Natural killer cell (primary cell): ENCODE results near the gene SLC8A1. TPM values are rescaled to one million over a fixed set of nuclear protein-coding genes. Genes with fewer than 3 reads are reported as not detected.

ENCODE experiments used
- ATAC-seq, 3 donors: fragments of 150-1000 bp in 2 of 3; fragments of 200-7000 bp in 1 of 3; cut with Tn5 transposase; 1 replicate in 1 of 3; 2 replicates in 2 of 3; pipeline ENCODE4 v1.10.0; 2021; ENCODE audit warnings: mild to moderate bottlenecking in 2 of 3, moderate library complexity in 2 of 3
- DNase-seq, 2 donors: peaks; one replicate each; pipeline versions ENCODE4 v3.0.0 to v3.0.0-alpha.2; 2013 to 2021; ENCODE audit warnings: mixed read lengths in 1 of 2
- H3K27ac ChIP-seq: one replicate; pipeline ENCODE4 v1.5.1; 2013; ENCODE audit warnings: mild to moderate bottlenecking, low read length
- H3K27me3 ChIP-seq: one replicate; pipeline ENCODE4 v1.6.1; 2013; ENCODE audit warnings: low read length; ENCODE audit not compliant: control insufficient read depth, insufficient read depth
- H3K36me3 ChIP-seq: one replicate; pipeline ENCODE4 v1.6.1; 2013; ENCODE audit warnings: low read length; ENCODE audit not compliant: control insufficient read depth, insufficient read depth
- H3K4me1 ChIP-seq: one replicate; pipeline ENCODE4 v1.6.1; 2013; ENCODE audit warnings: low read length; ENCODE audit not compliant: control insufficient read depth, insufficient read depth
- H3K4me3 ChIP-seq: one replicate; pipeline ENCODE4 v1.5.1; 2013; ENCODE audit warnings: low read length
- H3K9me3 ChIP-seq: one replicate; pipeline ENCODE4 v1.6.1; 2013; ENCODE audit warnings: low read length; ENCODE audit not compliant: control insufficient read depth, insufficient read depth
- H3K27ac Mint-ChIP-seq, 2 donors: one replicate each; pipeline ENCODE4 v1.8.0; 2022; ENCODE audit warnings: mild to moderate bottlenecking in 2 of 2, mixed read lengths in 2 of 2, moderate library complexity in 1 of 2
- H3K27me3 Mint-ChIP-seq, 2 donors: one replicate each; pipeline ENCODE4 v1.8.0; 2022; ENCODE audit warnings: low read depth in 2 of 2, mixed read lengths in 2 of 2
- H3K36me3 Mint-ChIP-seq: one replicate; pipeline ENCODE4 v1.8.0; 2022; ENCODE audit warnings: mixed read lengths
- H3K4me1 Mint-ChIP-seq, 2 donors: one replicate each; pipeline ENCODE4 v1.8.0; 2022; ENCODE audit warnings: mixed read lengths in 2 of 2
- H3K4me3 Mint-ChIP-seq: one replicate; pipeline ENCODE4 v1.8.0; 2022; ENCODE audit warnings: mild to moderate bottlenecking, moderate library complexity, mixed read lengths
- H3K9me3 Mint-ChIP-seq, 2 donors: one replicate each; pipeline ENCODE4 v1.8.0; 2022; ENCODE audit warnings: mixed read lengths in 2 of 2
- WGBS: methylation state at CpG from one replicate; pipeline ENCODE4 v1.1.7; 2013; ENCODE audit warnings: missing lambda C conversion rate; ENCODE audit not compliant: insufficient coverage; 5-methylcytosine and 5-hydroxymethylcytosine counted together
- intact Hi-C: fragments of 100-400 bp; cut with micrococcal nuclease; formaldehyde crosslinking; loops from one replicate; pipeline ENCODE4 v1.14.2; 2022
- total RNA-seq, 4 donors: library from RNA; stranded (reverse); fragments of 120-200 nt in 1 of 4; gene quantifications; one replicate each; pipeline versions ENCODE4 v1.2.3 to v1.2.4, GENCODE V29; 2013 to 2022
- TF ChIP-seq, protein P1 (sequence below): fragments of 200-600 bp; IDR thresholded peaks from one replicate; pipeline ENCODE4 v1.8.0; 2022; ENCODE audit warnings: antibody characterized with exemption

The SLC8A1 gene
- total RNA-seq, 3 donors from 2014 or later (not counting 1 experiment from before 2014, with no cell fraction given) = 1.4 to 4.7 (median 3.6) TPM

DNA sequence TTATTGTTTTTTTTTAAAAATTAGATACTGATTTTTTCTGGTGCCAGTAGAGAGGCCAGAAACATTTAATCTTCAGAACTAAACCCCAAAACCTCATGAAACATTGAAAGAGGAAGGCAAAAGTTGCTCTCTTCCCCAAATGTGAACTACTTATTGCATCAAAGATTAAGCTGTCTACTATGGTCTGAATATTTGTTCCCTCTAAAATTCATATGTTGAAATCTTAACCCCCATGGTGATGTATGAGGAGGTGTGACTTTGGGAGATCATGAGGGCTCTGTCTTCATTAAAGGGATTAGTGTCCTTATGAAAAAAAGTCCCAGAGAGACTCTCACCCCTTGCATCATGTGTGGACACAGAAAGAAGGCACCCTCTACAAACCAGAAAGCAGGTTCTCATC lies 28.2 kb upstream of the SLC8A1 start:
- intact Hi-C loops = no loop called here
- H3K27me3 Mint-ChIP-seq = no peaks in the 10 kb centered on the region
- H3K9me3 ChIP-seq = no peaks in the 10 kb centered on the region
- no peak overlapping the region for H3K27ac ChIP-seq
- no peak overlapping the region for H3K27ac Mint-ChIP-seq
- H3K4me1 Mint-ChIP-seq = no peaks in the 10 kb centered on the region
- ATAC-seq = no peak
- H3K4me1 ChIP-seq = no peaks in the 10 kb centered on the region
- no peak for DNase-seq
- no peaks in the 10 kb centered on the region for H3K27me3 ChIP-seq
- H3K4me3 Mint-ChIP-seq = no peak overlapping the region
- H3K4me3 ChIP-seq = no peak overlapping the region
- H3K9me3 Mint-ChIP-seq = peaks cover 2 to 7% of the 10 kb centered on the region in 2 donors
- H3K36me3 ChIP-seq = no peaks in the 10 kb centered on the region
- TF ChIP-seq, protein P1, sequence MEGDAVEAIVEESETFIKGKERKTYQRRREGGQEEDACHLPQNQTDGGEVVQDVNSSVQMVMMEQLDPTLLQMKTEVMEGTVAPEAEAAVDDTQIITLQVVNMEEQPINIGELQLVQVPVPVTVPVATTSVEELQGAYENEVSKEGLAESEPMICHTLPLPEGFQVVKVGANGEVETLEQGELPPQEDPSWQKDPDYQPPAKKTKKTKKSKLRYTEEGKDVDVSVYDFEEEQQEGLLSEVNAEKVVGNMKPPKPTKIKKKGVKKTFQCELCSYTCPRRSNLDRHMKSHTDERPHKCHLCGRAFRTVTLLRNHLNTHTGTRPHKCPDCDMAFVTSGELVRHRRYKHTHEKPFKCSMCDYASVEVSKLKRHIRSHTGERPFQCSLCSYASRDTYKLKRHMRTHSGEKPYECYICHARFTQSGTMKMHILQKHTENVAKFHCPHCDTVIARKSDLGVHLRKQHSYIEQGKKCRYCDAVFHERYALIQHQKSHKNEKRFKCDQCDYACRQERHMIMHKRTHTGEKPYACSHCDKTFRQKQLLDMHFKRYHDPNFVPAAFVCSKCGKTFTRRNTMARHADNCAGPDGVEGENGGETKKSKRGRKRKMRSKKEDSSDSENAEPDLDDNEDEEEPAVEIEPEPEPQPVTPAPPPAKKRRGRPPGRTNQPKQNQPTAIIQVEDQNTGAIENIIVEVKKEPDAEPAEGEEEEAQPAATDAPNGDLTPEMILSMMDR = no peak
- no peaks in the 10 kb centered on the region for H3K36me3 Mint-ChIP-seq

DNA sequence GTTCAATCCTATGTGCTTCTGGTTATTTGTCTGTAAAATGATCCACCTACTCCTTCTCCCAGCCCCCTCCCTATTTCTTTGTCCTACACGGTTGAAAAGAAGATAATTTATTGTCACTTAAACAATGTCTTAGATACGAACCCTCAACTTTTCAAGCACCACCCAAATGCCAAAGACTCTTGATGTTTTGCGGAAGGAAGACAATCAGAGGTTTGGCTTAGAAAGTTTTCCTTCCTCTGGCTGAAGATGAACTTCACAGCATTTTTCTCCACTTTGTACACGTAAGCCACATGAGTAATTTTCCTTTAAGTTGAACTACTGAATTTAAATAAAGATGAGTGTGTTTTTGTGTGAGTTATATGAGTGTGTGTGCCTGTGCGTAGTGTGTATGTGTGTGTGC lies 25.5 kb upstream of the SLC8A1 start:
- H3K9me3 ChIP-seq = no peaks in the 10 kb centered on the region
- H3K4me1 Mint-ChIP-seq = no peaks in the 10 kb centered on the region
- DNase-seq (no peak), ATAC-seq (no peak)
- H3K4me3 Mint-ChIP-seq = no peak overlapping the region
- no peak overlapping the region for H3K27ac Mint-ChIP-seq
- no peaks in the 10 kb centered on the region for H3K27me3 ChIP-seq
- H3K27ac ChIP-seq = no peak overlapping the region
- no peaks in the 10 kb centered on the region for H3K36me3 ChIP-seq
- H3K36me3 Mint-ChIP-seq = no peaks in the 10 kb centered on the region
- no peak overlapping the region for H3K4me3 ChIP-seq
- 89% methylated on average over 5 of the region's 5 CpGs for WGBS
- intact Hi-C loops = no loop called here
- H3K27me3 Mint-ChIP-seq = no peaks in the 10 kb centered on the region
- TF ChIP-seq, protein P1 = no peak
- H3K4me1 ChIP-seq = no peaks in the 10 kb centered on the region
- H3K9me3 Mint-ChIP-seq = peaks cover 2 to 4% of the 10 kb centered on the region in 2 donors

DNA sequence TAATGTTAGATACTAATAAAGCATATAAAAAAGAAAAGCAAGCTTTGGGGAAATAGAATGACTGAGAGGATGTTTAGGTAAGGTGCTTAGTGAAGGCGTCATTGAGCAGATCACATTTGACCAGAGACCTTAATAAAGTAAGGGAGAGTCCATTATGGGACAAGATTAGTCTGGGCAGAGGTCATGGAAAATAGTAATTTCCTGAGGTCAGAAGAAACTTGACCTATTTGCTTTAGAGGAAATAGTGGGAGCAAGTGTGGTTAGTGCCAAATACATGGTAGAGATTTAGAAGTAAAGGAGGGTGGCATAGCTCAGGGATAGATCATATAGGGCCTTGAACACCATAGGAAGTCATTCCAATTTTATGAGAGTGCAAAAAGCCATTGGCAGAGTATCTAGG lies 24.5 kb upstream of the SLC8A1 start:
- H3K9me3 ChIP-seq = no peaks in the 10 kb centered on the region
- DNase-seq (no peak), ATAC-seq (no peak)
- Mint-ChIP-seq H3K27me3 (no peaks in the 10 kb centered on the region), H3K4me1 (no peaks in the 10 kb centered on the region), H3K36me3 (no peaks in the 10 kb centered on the region), H3K9me3 (peaks cover 2 to 6% of the 10 kb centered on the region in 2 donors), H3K4me3 (no peak overlapping the region), H3K27ac (no peak overlapping the region)
- 86% methylated on average over 1 of the region's 1 CpG for WGBS
- H3K4me3 ChIP-seq = no peak overlapping the region
- H3K27me3 ChIP-seq = no peaks in the 10 kb centered on the region
- H3K36me3 ChIP-seq = no peaks in the 10 kb centered on the region
- TF ChIP-seq, protein P1 = no peak
- intact Hi-C loops = no loop called here
- H3K4me1 ChIP-seq = no peaks in the 10 kb centered on the region
- no peak overlapping the region for H3K27ac ChIP-seq

DNA sequence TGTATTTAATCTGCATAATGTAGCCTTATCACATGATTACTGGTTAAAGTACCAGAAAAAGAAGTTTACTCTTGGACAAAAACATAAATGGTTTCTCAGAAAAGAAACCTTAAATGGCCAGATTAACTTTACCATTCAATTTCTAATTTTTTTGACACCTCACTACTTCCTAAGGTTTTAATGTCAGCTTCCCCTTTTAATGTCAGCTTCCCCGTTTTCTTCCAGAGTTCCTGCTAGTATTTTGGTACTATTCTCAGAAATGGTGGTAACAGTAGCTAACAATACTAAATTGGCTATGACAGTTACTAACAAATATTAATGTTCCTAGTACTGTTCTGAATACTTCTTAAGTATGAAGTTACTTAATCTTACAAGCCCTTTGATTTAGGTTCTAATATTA lies 22.4 kb upstream of the SLC8A1 start:
- H3K4me1 ChIP-seq = no peaks in the 10 kb centered on the region
- no peaks in the 10 kb centered on the region for H3K9me3 ChIP-seq
- H3K4me3 Mint-ChIP-seq = no peak overlapping the region
- no peaks in the 10 kb centered on the region for H3K36me3 Mint-ChIP-seq
- H3K27ac ChIP-seq = no peak overlapping the region
- whole genome bisulfite sequencing = no CpG with 5 or more reads among the region's 1 CpG
- no peak overlapping the region for H3K27ac Mint-ChIP-seq
- H3K4me1 Mint-ChIP-seq = no peaks in the 10 kb centered on the region
- no peaks in the 10 kb centered on the region for H3K27me3 Mint-ChIP-seq
- ATAC-seq (no peak), DNase-seq (no peak)
- no peaks in the 10 kb centered on the region for H3K36me3 ChIP-seq
- no peak overlapping the region for H3K4me3 ChIP-seq
- intact Hi-C loops = no loop called here
- peaks cover 2 to 9% of the 10 kb centered on the region in 2 donors for H3K9me3 Mint-ChIP-seq
- no peaks in the 10 kb centered on the region for H3K27me3 ChIP-seq
- TF ChIP-seq, protein P1 = no peak
